ENCODE data around the gene AKAP13.
"Not testable (repeated sequence)": the region's sequence is repeated elsewhere in the genome, so short reads cannot be mapped to it uniquely, and the experiment has no call there.

Gene AKAP13

DNA sequence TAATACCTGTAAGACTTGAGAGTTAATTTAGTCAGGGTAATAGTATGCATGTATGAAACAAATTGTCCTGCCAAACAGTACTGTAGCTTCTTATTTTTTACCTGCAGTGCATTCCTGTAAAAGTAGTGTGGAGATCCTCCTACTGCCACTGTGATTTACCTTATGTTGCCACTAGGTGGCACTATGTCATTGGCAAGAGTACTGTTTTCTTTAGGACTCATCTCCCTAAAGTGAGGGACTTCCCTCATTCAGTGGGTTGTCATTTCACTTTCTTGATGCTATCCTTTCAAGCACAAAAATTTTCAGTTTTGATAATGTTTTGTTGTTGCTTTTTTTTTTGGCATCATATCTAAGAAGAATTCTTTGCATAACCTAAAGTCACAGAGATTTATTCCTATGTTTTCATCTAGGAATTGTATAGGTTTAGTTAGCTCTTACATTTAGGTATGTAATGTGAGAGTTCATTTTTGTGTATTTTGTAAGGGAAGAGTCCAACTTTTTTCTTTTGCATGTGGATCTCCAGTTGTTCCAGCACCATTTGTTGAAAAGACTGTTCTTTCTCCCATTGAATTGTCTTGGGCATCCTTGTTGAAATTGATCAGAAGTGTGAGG lies 105.7 kb downstream of the AKAP13 start:
- DNase-seq (ENCODE audit: low spot score in 2 of 2) (peak; percentile 57 to 70), ATAC-seq (ENCODE audit: low read depth) (peak; percentile 75)
- Mint-ChIP-seq H3K36me3 (peaks cover 10% of the 10 kb centered on the region), H3K9me3 (no peaks in the 10 kb centered on the region), H3K27ac (peak overlapping the region; percentile 16), H3K27me3 (no peaks in the 10 kb centered on the region), H3K4me1 (peaks cover 60% of the 10 kb centered on the region), H3K4me3 (no peak overlapping the region)

DNA sequence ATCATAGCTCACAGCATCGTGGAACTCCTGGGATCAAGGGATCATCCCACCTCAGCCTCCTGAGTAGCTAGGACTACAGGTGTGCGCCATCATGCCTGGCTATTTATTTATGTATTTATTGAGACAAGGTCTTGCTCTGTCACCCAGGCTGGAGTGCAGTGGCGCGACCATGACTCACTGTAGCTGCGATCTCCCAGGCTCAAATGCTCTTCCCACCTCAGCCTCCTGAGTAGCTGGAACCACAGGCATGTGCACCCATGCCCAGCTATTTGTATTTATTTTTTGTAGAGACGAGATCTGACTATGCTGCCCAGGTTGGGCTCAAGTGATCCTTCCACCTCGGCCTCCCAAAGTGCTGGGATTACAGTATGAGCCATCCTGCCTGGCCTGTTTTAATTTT lies 107.4 kb downstream of the AKAP13 start:
- H3K27me3 Mint-ChIP-seq; H3K4me3 Mint-ChIP-seq; ATAC-seq (ENCODE audit: low read depth); H3K9me3 Mint-ChIP-seq; DNase-seq (ENCODE audit: low spot score in 2 of 2): not testable (repeated sequence)
- Mint-ChIP-seq H3K36me3 (peaks cover 10% of the 10 kb centered on the region), H3K4me1 (peaks cover 55% of the 10 kb centered on the region), H3K27ac (peak overlapping the region; percentile 75)

DNA sequence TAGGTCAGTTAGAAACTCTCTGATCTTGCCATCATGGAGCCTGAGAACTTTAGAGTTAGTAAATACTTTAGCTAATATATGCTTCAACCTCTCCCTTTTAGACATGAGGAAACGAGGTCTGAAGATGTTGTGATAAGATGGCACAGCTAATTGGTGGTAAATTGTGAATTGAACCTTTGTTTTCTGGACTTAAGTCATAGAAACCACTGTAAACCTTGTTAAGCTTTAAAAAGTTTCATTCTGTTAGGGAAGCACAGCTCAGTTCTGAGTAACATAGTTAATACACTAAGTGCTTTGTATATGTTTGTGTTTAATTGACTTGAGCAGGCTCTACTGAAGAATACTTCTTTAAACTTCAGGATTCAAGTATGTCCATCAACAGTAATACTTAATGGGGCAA lies 108.6 kb downstream of the AKAP13 start:
- Mint-ChIP-seq H3K27ac (peak overlapping the region; percentile 75), H3K9me3 (no peaks in the 10 kb centered on the region), H3K36me3 (peaks cover 11% of the 10 kb centered on the region), H3K4me1 (peaks cover 58% of the 10 kb centered on the region), H3K4me3 (no peak overlapping the region), H3K27me3 (no peaks in the 10 kb centered on the region)
- DNase-seq (ENCODE audit: low spot score in 2 of 2) (no peak), ATAC-seq (ENCODE audit: low read depth) (no peak)

DNA sequence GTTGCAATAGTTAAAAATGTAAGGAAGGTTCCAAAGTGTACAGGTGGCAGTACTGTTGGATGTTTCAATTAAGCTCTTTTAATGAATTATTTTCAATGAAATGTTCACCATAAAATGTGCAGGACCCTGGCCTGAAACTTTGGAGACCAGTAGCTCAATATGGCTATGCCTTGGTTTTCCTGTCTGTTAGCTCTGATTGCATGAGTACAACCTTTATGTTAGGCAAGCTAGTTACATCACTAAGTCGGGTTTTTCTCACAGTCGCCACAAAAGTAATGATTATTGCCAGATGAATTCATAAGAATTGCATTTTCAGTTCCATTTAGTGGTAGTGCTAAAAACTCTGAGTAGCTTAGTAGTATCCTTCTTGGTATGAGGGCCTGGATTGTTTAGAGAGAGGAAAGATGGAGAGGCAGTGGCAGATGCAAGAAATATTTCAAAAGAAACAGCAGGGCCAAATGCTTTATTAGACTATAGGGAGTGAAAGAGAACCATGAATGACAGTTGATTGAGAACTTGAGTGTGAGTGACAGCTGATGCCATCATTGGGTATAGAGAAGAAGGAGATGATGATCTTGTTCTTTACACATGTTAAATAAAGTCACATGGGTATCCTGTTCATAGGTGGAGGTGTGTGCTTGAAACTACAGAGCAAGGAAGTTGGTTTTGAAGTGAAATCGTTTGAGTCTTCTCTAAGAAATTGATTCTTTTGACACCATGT lies 109.5 kb downstream of the AKAP13 start:
- DNase-seq (ENCODE audit: low spot score in 2 of 2) (no peak), ATAC-seq (ENCODE audit: low read depth) (no peak)
- peaks cover 13% of the 10 kb centered on the region for H3K36me3 Mint-ChIP-seq
- H3K27me3 Mint-ChIP-seq: no peaks in the 10 kb centered on the region
- H3K27ac Mint-ChIP-seq: peak overlapping the region; percentile 75
- no peaks in the 10 kb centered on the region for H3K9me3 Mint-ChIP-seq
- no peak overlapping the region for H3K4me3 Mint-ChIP-seq
- peaks cover 60% of the 10 kb centered on the region for H3K4me1 Mint-ChIP-seq

DNA sequence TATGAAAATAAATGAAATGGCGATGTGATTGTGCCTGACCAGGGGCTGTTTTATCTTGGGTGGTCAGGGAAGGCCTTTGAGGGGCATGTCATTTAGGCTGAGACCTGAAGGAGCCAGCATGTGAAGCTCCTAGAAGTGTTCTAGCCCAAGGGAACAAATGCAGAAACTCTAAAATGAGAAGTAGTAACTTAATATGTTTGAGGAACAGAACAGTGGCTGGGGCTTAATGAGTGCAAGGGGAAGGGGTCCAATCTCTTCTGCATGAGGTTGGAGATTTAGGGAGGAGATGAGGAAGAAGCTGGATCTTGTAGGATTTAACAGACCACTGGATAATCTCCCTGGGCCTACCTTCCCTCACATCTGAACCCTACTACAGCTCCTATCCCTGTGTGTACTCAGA lies 110.5 kb downstream of the AKAP13 start:
- H3K4me1 Mint-ChIP-seq: peaks cover 55% of the 10 kb centered on the region
- H3K4me3 Mint-ChIP-seq: no peak overlapping the region
- peaks cover 13% of the 10 kb centered on the region for H3K36me3 Mint-ChIP-seq
- ATAC-seq (ENCODE audit: low read depth) (peak; percentile 18), DNase-seq (ENCODE audit: low spot score in 2 of 2) (no peak)
- no peaks in the 10 kb centered on the region for H3K27me3 Mint-ChIP-seq
- H3K9me3 Mint-ChIP-seq: no peaks in the 10 kb centered on the region
- peak overlapping the region; percentile 75 for H3K27ac Mint-ChIP-seq

DNA sequence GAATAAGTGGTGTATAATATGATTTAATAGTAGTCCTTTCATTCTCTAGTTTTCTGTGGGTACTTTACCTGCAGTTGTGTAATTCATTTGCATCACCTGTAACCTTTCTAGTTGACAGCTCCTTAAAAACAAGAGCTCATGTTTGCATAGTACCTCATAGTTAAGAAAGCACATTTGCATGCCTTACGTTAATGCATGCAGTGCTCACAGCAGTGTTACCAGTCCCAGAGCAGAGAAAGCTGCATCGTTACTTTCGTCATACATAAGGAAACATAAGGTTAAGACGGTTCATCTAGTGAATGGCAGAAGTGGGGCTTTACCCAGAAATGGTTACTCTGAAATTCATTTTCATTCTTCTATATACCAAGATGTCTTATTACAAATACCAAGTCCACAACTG lies 111.3 kb downstream of the AKAP13 start:
- Mint-ChIP-seq H3K4me3 (no peak overlapping the region), H3K36me3 (peaks cover 13% of the 10 kb centered on the region)
- peak; percentile 80 for ATAC-seq (ENCODE audit: low read depth)

DNA sequence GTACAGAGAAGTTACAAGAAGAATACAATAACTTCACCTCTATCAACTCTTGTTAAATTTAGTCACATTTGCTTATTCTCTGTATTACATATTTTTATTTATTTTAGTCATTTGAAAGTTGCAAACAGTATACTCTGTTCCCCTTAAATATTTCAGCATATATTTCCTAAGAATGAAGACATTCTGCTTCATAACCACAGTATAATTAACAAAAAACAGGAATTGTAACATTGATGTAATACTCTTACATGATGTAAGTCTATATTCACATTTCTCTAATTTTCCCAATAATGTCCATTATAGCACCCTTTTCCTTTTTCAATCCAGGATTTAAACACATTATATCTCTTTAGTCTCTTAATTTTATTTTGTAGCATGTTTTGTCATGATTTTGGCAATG lies 112.0 kb downstream of the AKAP13 start:
- Mint-ChIP-seq H3K4me3 (no peak overlapping the region), H3K9me3 (no peaks in the 10 kb centered on the region), H3K36me3 (peaks cover 14% of the 10 kb centered on the region), H3K27me3 (no peaks in the 10 kb centered on the region), H3K4me1 (peaks cover 60% of the 10 kb centered on the region), H3K27ac (no peak overlapping the region)
- no peak for DNase-seq (ENCODE audit: low spot score in 2 of 2)
- no peak for ATAC-seq (ENCODE audit: low read depth)

More for the DNA sequence above, 111.3 kb downstream of the AKAP13 start:
- Mint-ChIP-seq H3K27ac (peak overlapping the region; percentile 49), H3K27me3 (no peaks in the 10 kb centered on the region), H3K4me1 (peaks cover 58% of the 10 kb centered on the region), H3K9me3 (no peaks in the 10 kb centered on the region)
- DNase-seq (ENCODE audit: low spot score in 2 of 2): no peak

DNA sequence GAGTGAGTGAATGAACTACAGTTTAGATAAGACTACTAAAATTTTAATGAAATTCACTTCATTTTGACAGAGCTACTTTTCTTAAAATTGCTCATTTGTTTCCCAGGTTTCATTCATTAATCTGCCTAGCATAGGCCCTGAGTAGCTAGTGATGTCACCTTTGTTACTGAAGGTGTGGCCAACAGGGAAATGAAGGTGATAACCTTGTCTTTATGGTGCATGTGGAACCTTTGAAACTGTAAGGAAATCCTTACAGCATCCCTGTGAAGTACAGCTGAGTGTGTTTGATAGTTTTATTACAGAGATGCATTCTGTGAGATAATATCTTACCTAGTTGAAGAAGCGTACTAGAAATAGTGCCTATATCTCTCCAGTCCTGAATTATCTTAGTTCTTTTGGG lies 112.9 kb downstream of the AKAP13 start:
- H3K27me3 Mint-ChIP-seq: no peaks in the 10 kb centered on the region
- no peaks in the 10 kb centered on the region for H3K9me3 Mint-ChIP-seq
- no peak for ATAC-seq (ENCODE audit: low read depth)
- no peak overlapping the region for H3K4me3 Mint-ChIP-seq
- peak overlapping the region; percentile 84 for H3K27ac Mint-ChIP-seq
- H3K4me1 Mint-ChIP-seq: peaks cover 62% of the 10 kb centered on the region
- no peak for DNase-seq (ENCODE audit: low spot score in 2 of 2)
- H3K36me3 Mint-ChIP-seq: peaks cover 10% of the 10 kb centered on the region

DNA sequence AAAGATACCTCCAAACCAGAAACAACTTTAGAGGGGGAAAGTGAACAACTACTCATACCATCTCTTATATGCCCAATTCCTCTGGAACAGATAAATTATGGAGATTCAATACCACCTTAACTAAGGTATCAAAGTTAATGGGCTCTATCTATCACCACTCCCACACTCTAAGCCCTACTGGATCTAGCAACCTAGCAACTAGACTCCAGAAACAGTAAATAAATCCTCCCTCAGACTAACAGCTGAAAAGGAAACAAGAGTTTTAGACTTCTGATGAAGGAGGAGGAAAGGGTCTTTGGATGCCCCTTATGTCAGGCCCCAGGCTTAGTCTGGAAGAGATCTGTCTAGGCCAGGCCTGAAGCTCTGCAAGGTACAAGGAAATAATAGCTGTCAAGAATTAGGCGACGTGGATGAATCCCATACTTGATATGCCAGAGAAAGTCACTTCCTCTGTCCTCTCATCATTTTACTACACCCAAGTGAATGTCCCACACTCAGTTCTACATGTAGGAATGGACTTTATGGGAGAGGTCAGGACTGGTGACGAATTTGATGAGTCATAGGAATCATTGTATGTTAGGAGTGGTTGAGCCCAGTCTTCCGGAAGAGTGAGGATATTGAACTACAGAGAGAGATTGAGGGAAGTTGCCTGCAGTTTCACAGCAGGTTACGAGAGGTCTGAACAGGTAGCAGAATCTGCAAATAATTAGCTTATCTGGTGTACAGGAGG lies 113.8 kb downstream of the AKAP13 start:
- H3K4me3 Mint-ChIP-seq: peak overlapping the region; percentile 1
- no peaks in the 10 kb centered on the region for H3K9me3 Mint-ChIP-seq
- ATAC-seq (ENCODE audit: low read depth) (peak; percentile 33), DNase-seq (ENCODE audit: low spot score in 2 of 2) (no peak)
- peaks cover 59% of the 10 kb centered on the region for H3K4me1 Mint-ChIP-seq
- peak overlapping the region; percentile 84 for H3K27ac Mint-ChIP-seq
- H3K27me3 Mint-ChIP-seq: no peaks in the 10 kb centered on the region
- H3K36me3 Mint-ChIP-seq: peaks cover 8% of the 10 kb centered on the region

DNA sequence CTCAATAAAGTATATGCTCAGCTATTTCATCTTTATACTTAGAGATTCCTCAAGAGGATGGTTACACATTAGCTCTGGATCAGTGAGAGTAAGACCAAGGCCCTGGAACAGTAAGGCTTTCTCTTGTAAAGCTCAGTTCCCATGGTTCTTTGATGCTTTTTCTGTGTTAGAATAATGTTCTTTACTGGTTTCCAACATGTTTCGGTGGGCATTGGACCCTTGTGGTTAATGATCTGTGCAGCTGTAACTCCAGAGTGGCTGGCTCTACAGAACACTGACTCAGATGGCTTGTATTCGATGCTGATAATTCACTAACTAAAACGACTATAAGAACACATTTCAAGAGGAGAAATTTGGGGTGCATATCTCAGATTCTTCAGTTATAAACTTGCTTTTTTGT lies 114.7 kb downstream of the AKAP13 start:
- Mint-ChIP-seq H3K4me1 (peaks cover 62% of the 10 kb centered on the region), H3K4me3 (no peak overlapping the region), H3K27me3 (no peaks in the 10 kb centered on the region), H3K36me3 (peaks cover 10% of the 10 kb centered on the region), H3K9me3 (no peaks in the 10 kb centered on the region), H3K27ac (peak overlapping the region; percentile 84)
- ATAC-seq (ENCODE audit: low read depth) (no peak), DNase-seq (ENCODE audit: low spot score in 2 of 2) (no peak)

DNA sequence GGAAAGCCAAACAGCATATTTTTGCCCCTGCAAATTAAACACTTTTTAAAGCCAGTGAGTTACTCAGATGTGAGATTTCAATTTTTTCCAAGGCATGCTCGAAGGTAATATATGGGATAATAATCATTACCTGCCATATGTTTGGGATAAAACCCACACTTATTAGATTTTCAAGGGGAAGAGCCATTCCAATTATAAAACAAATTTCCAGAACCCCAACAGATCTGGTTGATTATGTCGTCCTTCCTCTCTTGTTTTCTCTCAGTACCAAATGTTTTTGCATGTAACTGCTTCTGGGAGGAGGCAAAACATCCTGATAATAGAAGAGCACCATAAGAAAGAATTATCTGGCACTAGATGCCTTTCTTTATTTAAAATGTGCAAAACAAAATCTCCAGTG lies 115.1 kb downstream of the AKAP13 start:
- DNase-seq (ENCODE audit: low spot score in 2 of 2) (no peak), ATAC-seq (ENCODE audit: low read depth) (no peak)
- H3K36me3 Mint-ChIP-seq: peaks cover 10% of the 10 kb centered on the region
- no peak overlapping the region for H3K27ac Mint-ChIP-seq
- H3K4me3 Mint-ChIP-seq: no peak overlapping the region
- no peaks in the 10 kb centered on the region for H3K9me3 Mint-ChIP-seq
- no peaks in the 10 kb centered on the region for H3K27me3 Mint-ChIP-seq
- H3K4me1 Mint-ChIP-seq: peaks cover 57% of the 10 kb centered on the region

DNA sequence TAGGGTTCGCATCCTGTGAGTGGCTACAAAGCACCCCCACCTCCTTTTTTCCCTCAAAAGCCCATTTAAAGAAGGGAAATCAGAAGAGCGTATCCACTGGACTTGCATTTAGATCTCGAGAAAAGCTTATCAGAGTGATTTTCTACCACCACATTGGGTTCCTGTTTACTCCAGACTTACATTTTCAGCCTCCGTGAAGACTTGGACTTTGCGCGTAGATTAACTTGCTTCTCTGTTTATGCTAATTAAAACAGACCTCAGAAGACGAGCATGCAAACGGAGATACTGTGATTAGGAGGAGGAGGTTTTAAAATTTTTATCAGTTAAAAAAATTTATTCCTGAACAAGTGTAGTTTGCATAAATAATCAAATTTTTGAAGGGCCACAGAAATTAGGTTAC lies 115.7 kb downstream of the AKAP13 start:
- H3K9me3 Mint-ChIP-seq: no peaks in the 10 kb centered on the region
- H3K27me3 Mint-ChIP-seq: no peaks in the 10 kb centered on the region
- no peak overlapping the region for H3K27ac Mint-ChIP-seq
- peaks cover 9% of the 10 kb centered on the region for H3K36me3 Mint-ChIP-seq
- peaks cover 51% of the 10 kb centered on the region for H3K4me1 Mint-ChIP-seq
- no peak for DNase-seq (ENCODE audit: low spot score in 2 of 2)
- H3K4me3 Mint-ChIP-seq: no peak overlapping the region
- ATAC-seq (ENCODE audit: low read depth): no peak

DNA sequence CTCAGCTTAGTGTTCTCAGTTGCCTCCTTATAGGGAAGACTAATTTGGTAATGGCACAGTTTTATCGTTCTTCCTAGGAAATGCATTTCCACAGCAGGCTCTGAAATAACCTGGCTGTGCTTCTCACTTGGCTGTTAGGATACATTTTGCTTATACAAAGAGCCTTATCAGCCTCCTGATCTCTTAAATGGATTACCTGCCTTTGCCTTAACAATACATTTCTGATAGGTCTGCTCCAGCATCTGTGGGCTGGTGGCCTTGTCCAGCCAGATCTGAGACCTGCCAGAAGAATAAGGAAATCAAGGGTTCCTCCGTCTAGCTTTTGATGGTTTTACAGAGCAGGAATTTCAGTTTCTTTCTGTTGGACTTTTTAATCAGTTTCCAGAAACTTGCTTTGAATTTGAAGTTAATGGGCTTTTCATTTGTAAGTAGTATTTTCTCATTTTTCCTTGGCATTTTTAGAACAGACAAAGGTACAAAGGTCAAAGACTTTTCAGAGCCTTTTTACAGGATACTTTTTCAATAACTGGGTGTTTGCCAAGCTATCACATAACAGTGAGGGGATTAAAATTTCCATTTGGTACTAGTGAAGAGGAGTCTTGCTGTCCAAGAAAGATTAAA lies 116.3 kb downstream of the AKAP13 start:
- Mint-ChIP-seq H3K27me3 (no peaks in the 10 kb centered on the region), H3K27ac (peak overlapping the region; percentile 22), H3K9me3 (no peaks in the 10 kb centered on the region), H3K4me3 (no peak overlapping the region), H3K36me3 (peaks cover 9% of the 10 kb centered on the region), H3K4me1 (peaks cover 49% of the 10 kb centered on the region)
- DNase-seq (ENCODE audit: low spot score in 2 of 2) (no peak), ATAC-seq (ENCODE audit: low read depth) (no peak)

DNA sequence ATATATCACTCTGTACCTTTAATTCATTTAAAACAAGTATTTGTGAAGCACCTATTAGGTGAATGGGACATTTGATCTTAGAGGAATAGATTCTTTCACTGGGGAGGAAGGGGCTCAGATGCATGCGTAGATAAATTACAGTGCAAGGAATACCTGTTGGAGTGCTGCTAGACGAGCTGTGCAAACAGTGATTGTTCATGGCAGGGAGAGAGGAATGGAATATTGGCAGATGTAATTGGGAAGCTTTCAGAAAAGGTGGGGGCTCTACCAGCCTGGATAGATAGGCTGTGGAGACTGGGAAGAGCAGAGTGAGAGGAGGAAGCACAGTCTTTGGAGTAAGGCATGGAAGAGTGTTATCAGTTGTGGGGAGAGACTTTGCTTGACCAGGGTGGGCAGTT lies 116.8 kb downstream of the AKAP13 start:
- no peaks in the 10 kb centered on the region for H3K9me3 Mint-ChIP-seq
- H3K4me1 Mint-ChIP-seq: peaks cover 50% of the 10 kb centered on the region
- ATAC-seq (ENCODE audit: low read depth) (no peak), DNase-seq (ENCODE audit: low spot score in 2 of 2) (no peak)
- peak overlapping the region; percentile 22 for H3K27ac Mint-ChIP-seq
- H3K4me3 Mint-ChIP-seq: no peak overlapping the region
- H3K36me3 Mint-ChIP-seq: peaks cover 9% of the 10 kb centered on the region
- H3K27me3 Mint-ChIP-seq: no peaks in the 10 kb centered on the region

Data from memory B cell (primary cell).